Adrenal gland (tissue), 5 donors: ENCODE measurements around the gene PIGU.

Experiments used
- POLR2A ChIP-seq, 2 donors: fragments of 450-650 bp; IDR thresholded peaks; one replicate each; pipeline ENCODE4 v1.6.1; 2017; ENCODE audit warnings: antibody characterized with exemption in 2 of 2, mild to moderate bottlenecking in 2 of 2, moderate library complexity in 1 of 2
- TF ChIP-seq, protein P1 (sequence below), 6 experiments: fragments of 450-650 bp in 4 of 6; fragments of 200-600 bp in 2 of 6; sonication (generic) in 1 of 6; IDR thresholded peaks; 1 replicate in 5 of 6; 2 replicates in 1 of 6; pipeline versions ENCODE4 v1.5.1 to v1.8.0; 2016 to 2021; ENCODE audit warnings: antibody characterized with exemption in 6 of 6, mild to moderate bottlenecking in 2 of 6, moderate library complexity in 1 of 6
- donor health status: DM: no; HTN: no; CAD: no.

GRCh38 chr20:34537651-34538050, 139.2 kb downstream of the PIGU start:
- TF ChIP-seq, protein P1, sequence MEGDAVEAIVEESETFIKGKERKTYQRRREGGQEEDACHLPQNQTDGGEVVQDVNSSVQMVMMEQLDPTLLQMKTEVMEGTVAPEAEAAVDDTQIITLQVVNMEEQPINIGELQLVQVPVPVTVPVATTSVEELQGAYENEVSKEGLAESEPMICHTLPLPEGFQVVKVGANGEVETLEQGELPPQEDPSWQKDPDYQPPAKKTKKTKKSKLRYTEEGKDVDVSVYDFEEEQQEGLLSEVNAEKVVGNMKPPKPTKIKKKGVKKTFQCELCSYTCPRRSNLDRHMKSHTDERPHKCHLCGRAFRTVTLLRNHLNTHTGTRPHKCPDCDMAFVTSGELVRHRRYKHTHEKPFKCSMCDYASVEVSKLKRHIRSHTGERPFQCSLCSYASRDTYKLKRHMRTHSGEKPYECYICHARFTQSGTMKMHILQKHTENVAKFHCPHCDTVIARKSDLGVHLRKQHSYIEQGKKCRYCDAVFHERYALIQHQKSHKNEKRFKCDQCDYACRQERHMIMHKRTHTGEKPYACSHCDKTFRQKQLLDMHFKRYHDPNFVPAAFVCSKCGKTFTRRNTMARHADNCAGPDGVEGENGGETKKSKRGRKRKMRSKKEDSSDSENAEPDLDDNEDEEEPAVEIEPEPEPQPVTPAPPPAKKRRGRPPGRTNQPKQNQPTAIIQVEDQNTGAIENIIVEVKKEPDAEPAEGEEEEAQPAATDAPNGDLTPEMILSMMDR (IDR thresholded peaks at IDR 0.05) = no peak
- no peak for TF ChIP-seq POLR2A (IDR thresholded peaks at IDR 0.05)
